DOHH2 (cell line): ENCODE results near the gene LMO7.

Source experiments
- EZH2phosphoT487 ChIP-seq: fragments of 200-600 bp; sonication (generic); IDR thresholded peaks from 2 replicates; pipeline ENCODE4 v1.6.1; 2017; ENCODE audit warnings: borderline replicate concordance, mild to moderate bottlenecking, antibody characterized with exemption, low read length, moderate library complexity, mixed read lengths
- TF ChIP-seq, protein P1 (sequence below): fragments of 200-600 bp; sonication (generic); IDR thresholded peaks from one replicate; pipeline ENCODE4 v1.5.1; 2014; ENCODE audit warnings: antibody characterized with exemption, mild to moderate bottlenecking, low read depth, low read length; ENCODE audit not compliant: poor library complexity, severe bottlenecking

DNA sequence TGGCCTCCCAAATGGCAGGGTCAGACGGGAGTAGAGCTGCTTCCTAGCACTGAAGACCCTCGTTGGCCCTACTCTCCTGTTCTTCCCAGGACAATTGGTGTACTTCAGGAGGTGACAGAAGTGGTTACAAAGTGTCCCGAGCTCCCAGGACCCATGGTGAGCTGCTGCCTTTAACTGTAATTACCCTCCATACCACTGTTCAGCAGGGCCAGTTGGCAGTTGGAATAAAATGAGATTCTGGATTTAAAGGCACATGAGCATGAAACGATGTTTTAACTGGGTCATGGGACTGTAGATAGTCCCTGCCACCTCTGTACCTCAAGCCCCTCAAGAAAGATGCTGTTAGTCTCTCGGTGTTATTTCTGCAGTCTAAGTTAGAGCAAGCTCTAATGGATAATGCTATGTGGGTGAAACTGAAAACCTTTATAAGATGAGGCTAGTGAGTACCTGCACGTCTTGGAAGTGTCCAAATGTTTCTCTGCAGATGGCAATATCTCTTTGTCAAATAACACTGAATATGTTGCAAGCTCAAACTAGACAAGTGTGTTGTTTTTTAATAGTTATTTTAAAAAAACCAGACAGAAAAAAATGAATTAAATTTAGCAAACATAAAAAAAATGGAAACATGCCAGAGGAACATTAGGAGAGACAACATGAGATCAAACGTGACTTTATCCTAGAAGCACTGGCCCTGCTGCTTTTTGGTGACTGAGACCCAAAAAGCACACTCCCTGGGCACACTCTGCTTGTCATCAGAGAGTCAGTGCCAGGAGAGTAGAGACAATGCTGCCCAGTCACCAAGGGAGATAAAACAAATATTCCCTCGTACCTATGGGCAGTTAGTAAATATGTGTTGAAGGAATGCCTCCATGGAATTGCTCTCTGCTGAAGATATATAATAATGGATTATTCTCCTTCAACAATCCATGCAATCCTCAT is 266.3 kb downstream of the LMO7 start:
- TF ChIP-seq, protein P1, sequence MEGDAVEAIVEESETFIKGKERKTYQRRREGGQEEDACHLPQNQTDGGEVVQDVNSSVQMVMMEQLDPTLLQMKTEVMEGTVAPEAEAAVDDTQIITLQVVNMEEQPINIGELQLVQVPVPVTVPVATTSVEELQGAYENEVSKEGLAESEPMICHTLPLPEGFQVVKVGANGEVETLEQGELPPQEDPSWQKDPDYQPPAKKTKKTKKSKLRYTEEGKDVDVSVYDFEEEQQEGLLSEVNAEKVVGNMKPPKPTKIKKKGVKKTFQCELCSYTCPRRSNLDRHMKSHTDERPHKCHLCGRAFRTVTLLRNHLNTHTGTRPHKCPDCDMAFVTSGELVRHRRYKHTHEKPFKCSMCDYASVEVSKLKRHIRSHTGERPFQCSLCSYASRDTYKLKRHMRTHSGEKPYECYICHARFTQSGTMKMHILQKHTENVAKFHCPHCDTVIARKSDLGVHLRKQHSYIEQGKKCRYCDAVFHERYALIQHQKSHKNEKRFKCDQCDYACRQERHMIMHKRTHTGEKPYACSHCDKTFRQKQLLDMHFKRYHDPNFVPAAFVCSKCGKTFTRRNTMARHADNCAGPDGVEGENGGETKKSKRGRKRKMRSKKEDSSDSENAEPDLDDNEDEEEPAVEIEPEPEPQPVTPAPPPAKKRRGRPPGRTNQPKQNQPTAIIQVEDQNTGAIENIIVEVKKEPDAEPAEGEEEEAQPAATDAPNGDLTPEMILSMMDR = no peak
- no peak for TF ChIP-seq EZH2phosphoT487
